Ovary (tissue), 9 donors: Measurements from ENCODE around the gene RAP2A. TPM values are rescaled to one million over a fixed set of nuclear protein-coding genes. Genes with fewer than 3 reads are reported as not detected.

Source experiments
- DNase-seq, 5 donors: peaks; one replicate each; pipeline ENCODE4 v3.0.0-alpha.2; 2019 to 2020
- H3K27ac ChIP-seq, 2 donors: fragments of 200-600 bp; one replicate each; pipeline versions ENCODE4 v1.5.1 to v1.8.0; 2019 to 2022
- H3K27me3 ChIP-seq: fragments of 200-600 bp; one replicate; pipeline ENCODE4 v1.8.0; 2022
- H3K36me3 ChIP-seq: fragments of 200-600 bp; sonication (generic); one replicate; pipeline ENCODE4 v1.5.1; 2019
- H3K4me1 ChIP-seq: one replicate; pipeline ENCODE4 v1.8.1; 2013; ENCODE audit warnings: mild to moderate bottlenecking, moderate library complexity; ENCODE audit not compliant: insufficient read depth
- H3K4me3 ChIP-seq: fragments of 200-600 bp; sonication (generic); one replicate; pipeline ENCODE4 v1.5.1; 2017
- H3K9me3 ChIP-seq, 2 donors: fragments of 200-600 bp in 1 of 2; sonication (generic) in 1 of 2; one replicate each; pipeline versions ENCODE4 v1.5.1 to v1.8.1; 2013 to 2019; ENCODE audit warnings: mild to moderate bottlenecking in 1 of 2, moderate library complexity in 1 of 2
- CTCF ChIP-seq, 3 donors: fragments of 450-650 bp in 2 of 3; fragments of 200-600 bp in 1 of 3; IDR thresholded peaks; one replicate each; pipeline versions ENCODE4 v1.5.1 to v1.8.0; 2016 to 2022; ENCODE audit warnings: antibody characterized with exemption in 3 of 3, mild to moderate bottlenecking in 1 of 3
- EP300 ChIP-seq: sonication (generic); formaldehyde crosslinking; IDR thresholded peaks from one replicate; pipeline ENCODE4 v1.6.1; 2017; ENCODE audit warnings: antibody characterized with exemption
- POLR2A ChIP-seq: fragments of 450-650 bp; IDR thresholded peaks from one replicate; pipeline ENCODE4 v1.6.1; 2017; ENCODE audit warnings: antibody characterized with exemption, mild to moderate bottlenecking, moderate library complexity
- WGBS, 3 donors: extraction: QIAGEN DNeasy Blood & Tissue Kit in 1 of 3; methylation state at CpG; one replicate each; pipeline versions ENCODE4 v1.1.5 to v1.1.7; 2013 to 2017; 5-methylcytosine and 5-hydroxymethylcytosine counted together
- intact Hi-C, 4 donors: fragments of 100-400 bp; cut with DNase I; formaldehyde crosslinking; loops; one replicate each; pipeline versions ENCODE4 v1.11.0 to v1.15.1; 2022 to 2023
- polyA plus RNA-seq, 2 donors: library from polyadenylated mRNA; stranded (reverse); fragments of 200-250 nt in 1 of 2; fragments of 350-450 nt in 1 of 2; fragmentation: Illumina TruSeq in 1 of 2; extraction: RNeasy Lipid Tissue Mini Kit (QIAGEN cat#74804) in 1 of 2; gene quantifications; one replicate each; pipeline ENCODE4 v1.2.3, GENCODE V29; 2013 to 2014
- total RNA-seq, 7 donors: library from RNA; depleted of rRNA in 2 of 7; stranded (reverse); fragments of >200 nt in 2 of 7; fragmentation: NEBNext Ultra II Directional in 3 of 7; extraction: Animal tissue kit (Norgen Biotek cat#: 25700) in 3 of 7; gene quantifications; one replicate each; pipeline versions ENCODE4 v1.1.0 to v1.2.4, GENCODE V29; 2016 to 2023
- donor health status: DM: no; HTN: no; CAD: no; lungs with moderate emphysema.
- donor health status: DM: no; HTN: no; CAD: no.
- donor health status: Bipolar disorder and iron deficiency.
- donor health status: DM: yes; HTN: yes; CAD: no.
- donor health status: DM: no; HTN: no; CAD: no.
- donor health status: DM: yes; HTN: yes; CAD: no.

Gene RAP2A
- total and polyA plus RNA-seq, 9 donors = 6.6 to 23.1 (median 13.6) TPM

- no peaks in the 10 kb centered on the region for H3K9me3 ChIP-seq
- H3K4me1 ChIP-seq = no peaks in the 10 kb centered on the region
- intact Hi-C loops = no loop called here
- no peaks in the 10 kb centered on the region for H3K36me3 ChIP-seq
- TF ChIP-seq POLR2A (no peak), EP300 (no peak)
- DNase-seq = no peak
- no peak overlapping the region for H3K4me3 ChIP-seq
- H3K27me3 ChIP-seq = no peaks in the 10 kb centered on the region
- no peak overlapping the region for H3K27ac ChIP-seq
- WGBS, 3 donors = 85 to 93% (median 87%) methylated on average over 6 of the region's 6 CpGs
These were observed 22.0 kb upstream of the RAP2A start for GRCh38 chr13:97411984-97412383.

- WGBS, 3 donors = 17 to 24% (median 18%) methylated on average over 1 of the region's 1 CpG
- intact Hi-C loops = no loop called here
These were observed 20.3 kb upstream of the RAP2A start for GRCh38 chr13:97413694-97414093.

GRCh38 chr13:97414392-97414791 lies 19.6 kb upstream of the RAP2A start:
- Histone ChIP-seq H3K4me3 (no peak overlapping the region), H3K9me3 (no peaks in the 10 kb centered on the region), H3K36me3 (no peaks in the 10 kb centered on the region), H3K4me1 (no peaks in the 10 kb centered on the region), H3K27me3 (no peaks in the 10 kb centered on the region), H3K27ac (no peak overlapping the region)
- intact Hi-C loops = no loop called here
- WGBS, 3 donors = 69 to 70% (median 69%) methylated on average over 4 of the region's 4 CpGs
- DNase-seq = no peak
- TF ChIP-seq EP300 (no peak), CTCF (IDR thresholded peaks at IDR 0.05) (no peak), POLR2A (no peak)

More at GRCh38 chr13:97413694-97414093, 20.3 kb upstream of the RAP2A start:
- Histone ChIP-seq H3K4me3 (no peak overlapping the region), H3K27ac (no peak overlapping the region), H3K27me3 (no peaks in the 10 kb centered on the region), H3K9me3 (no peaks in the 10 kb centered on the region), H3K4me1 (no peaks in the 10 kb centered on the region), H3K36me3 (no peaks in the 10 kb centered on the region)
- DNase-seq = no peak
- TF ChIP-seq EP300 (no peak), CTCF (IDR thresholded peaks at IDR 0.05) (no peak), POLR2A (no peak)

- Histone ChIP-seq H3K36me3 (no peaks in the 10 kb centered on the region), H3K9me3 (no peaks in the 10 kb centered on the region), H3K4me1 (no peaks in the 10 kb centered on the region), H3K27me3 (no peaks in the 10 kb centered on the region), H3K27ac (no peak overlapping the region), H3K4me3 (no peak overlapping the region)
- no peak for DNase-seq
- intact Hi-C loops = no loop called here
- WGBS, 3 donors = 27 to 46% (median 38%) methylated on average over 5 of the region's 5 CpGs
- no peak for TF ChIP-seq EP300
- no peak for TF ChIP-seq POLR2A
- TF ChIP-seq CTCF (IDR thresholded peaks at IDR 0.05) = no peak
These were observed 16.3 kb upstream of the RAP2A start for GRCh38 chr13:97417698-97418097.

GRCh38 chr13:97422118-97423054 lies 11.6 kb upstream of the RAP2A start:
- intact Hi-C loops = no loop called here
- DNase-seq = no peak
- no peak overlapping the region for H3K4me3 ChIP-seq

More at GRCh38 chr13:97422118-97423054, 11.6 kb upstream of the RAP2A start:
- no peak overlapping the region for H3K27ac ChIP-seq
- TF ChIP-seq CTCF (IDR thresholded peaks at IDR 0.05) = no peak
- TF ChIP-seq POLR2A = no peak
- TF ChIP-seq EP300 = no peak
- no peaks in the 10 kb centered on the region for H3K9me3 ChIP-seq
- WGBS, 3 donors = 65 to 75% (median 70%) methylated on average over 8 of the region's 8 CpGs
- no peaks in the 10 kb centered on the region for H3K36me3 ChIP-seq
- H3K4me1 ChIP-seq = no peaks in the 10 kb centered on the region
- no peaks in the 10 kb centered on the region for H3K27me3 ChIP-seq
